Hematopoietic multipotent progenitor cell treated with erythropoietin and hydrocortisone succinate and interleukin-3 and kit ligand, for 15 days (in vitro differentiated cells): ENCODE data around the gene KIAA1671.

Source experiments
- DNase-seq: peaks from one replicate; pipeline ENCODE4 v3.0.0-alpha.2; 2015; ENCODE audit warnings: low spot score

The KIAA1671 gene

GRCh38 chr22:24981656-24982055, 29.1 kb downstream of the KIAA1671 start:
- no peak for DNase-seq

- no peak for DNase-seq
Measured at GRCh38 chr22:24982301-24983056, 30.0 kb downstream of the KIAA1671 start.

GRCh38 chr22:24983151-24983550, 30.6 kb downstream of the KIAA1671 start:
- no peak for DNase-seq

GRCh38 chr22:24984122-24984521, 31.6 kb downstream of the KIAA1671 start:
- no peak for DNase-seq

GRCh38 chr22:24985826-24986214, 33.3 kb downstream of the KIAA1671 start:
- DNase-seq: no peak

- no peak for DNase-seq
Measured at GRCh38 chr22:24986816-24987215, 34.3 kb downstream of the KIAA1671 start.

- no peak for DNase-seq
Measured at GRCh38 chr22:24989135-24989534, 36.6 kb downstream of the KIAA1671 start.

- DNase-seq: no peak
Measured at GRCh38 chr22:24989541-24989951, 37.0 kb downstream of the KIAA1671 start.

GRCh38 chr22:24990344-24990905, 37.9 kb downstream of the KIAA1671 start:
- DNase-seq: no peak

- no peak for DNase-seq
Measured at GRCh38 chr22:24992946-24993345, 40.4 kb downstream of the KIAA1671 start.

GRCh38 chr22:24994070-24994763, 41.7 kb downstream of the KIAA1671 start:
- DNase-seq: no peak

GRCh38 chr22:24995649-24996180, 43.2 kb downstream of the KIAA1671 start:
- no peak for DNase-seq

GRCh38 chr22:24996420-24996952, 44.0 kb downstream of the KIAA1671 start:
- no peak for DNase-seq

GRCh38 chr22:24997023-24997422, 44.5 kb downstream of the KIAA1671 start:
- DNase-seq: no peak

GRCh38 chr22:25000686-25001085, 48.2 kb downstream of the KIAA1671 start:
- DNase-seq: no peak

- DNase-seq: no peak
Measured at GRCh38 chr22:25002241-25002985, 49.9 kb downstream of the KIAA1671 start.

GRCh38 chr22:25006354-25006753, 53.8 kb downstream of the KIAA1671 start:
- no peak for DNase-seq

GRCh38 chr22:25007444-25008106, 55.1 kb downstream of the KIAA1671 start:
- no peak for DNase-seq

- no peak for DNase-seq
Measured at GRCh38 chr22:25008666-25009065, 56.1 kb downstream of the KIAA1671 start.

GRCh38 chr22:25012741-25013143, 60.2 kb downstream of the KIAA1671 start:
- DNase-seq: no peak

GRCh38 chr22:25013607-25014006, 61.1 kb downstream of the KIAA1671 start:
- no peak for DNase-seq
